ENCODE results near the gene LBX2. TPM values are rescaled to one million over a fixed set of nuclear protein-coding genes. Genes with fewer than 3 reads are reported as not detected.

Gene LBX2
- total and polyA plus RNA-seq, 2 experiments from 2014 or later: 0.24 to 0.57 TPM

- Histone ChIP-seq H3K4me3 (no peak overlapping the region), H3K4me1 (ENCODE audit: insufficient read depth) (no peaks in the 10 kb centered on the region), H3K27me3 (ENCODE audit: insufficient read depth) (no peaks in the 10 kb centered on the region), H3K27ac (ENCODE audit: low read depth) (no peak overlapping the region), H4K20me1 (replicated peaks; ENCODE audit: insufficient read depth) (no peaks in the 10 kb centered on the region; the same call in 1 of the 2 replicates), H3K36me3 (ENCODE audit: insufficient read depth) (no peaks in the 10 kb centered on the region), H3F3A (replicated peaks; ENCODE audit: low read depth) (no peaks in the 10 kb centered on the region), H3K79me2 (replicated peaks; ENCODE audit: insufficient read depth) (no peaks in the 10 kb centered on the region), H2AFZ (no peak overlapping the region), H3K9me2 (ENCODE audit: insufficient read depth) (no peaks in the 10 kb centered on the region), H3K4me2 (no peak overlapping the region)
- H3K9me3 Mint-ChIP-seq: no peaks in the 10 kb centered on the region; the same call in 2 of the 3 replicates
- H3K27me3 Mint-ChIP-seq (ENCODE audit: insufficient read depth, low read depth, poor library complexity): peaks cover 6% of the 10 kb centered on the region
- no peak for DNase-seq (ENCODE audit: low spot score)
- ATAC-seq: no peak
- H3K4me3 Mint-ChIP-seq: no peak overlapping the region
- H3K4me1 Mint-ChIP-seq: no peaks in the 10 kb centered on the region; the same call in none of the 3 replicates
- TF ChIP-seq STAT1 (IDR thresholded peaks at IDR 0.05; ENCODE audit: unreplicated experiment) (no peak), JUNB (IDR thresholded peaks at IDR 0.05; ENCODE audit: unreplicated experiment) (no peak), NANOG (IDR thresholded peaks at IDR 0.05; ENCODE audit: borderline replicate concordance) (no peak), CREB1 (CRISPR knock-in tag; IDR thresholded peaks at IDR 0.05; ENCODE audit: low read depth) (no peak), ZNF114 (CRISPR knock-in tag; IDR thresholded peaks at IDR 0.05) (no peak), ETS1 (IDR thresholded peaks at IDR 0.05) (no peak), POLR2AphosphoS5 (IDR thresholded peaks at IDR 0.05; ENCODE audit: low read depth) (no peak), REST (IDR thresholded peaks at IDR 0.05; ENCODE audit: unreplicated experiment) (no peak), EZH2 (IDR thresholded peaks at IDR 0.05; ENCODE audit: low read depth, unreplicated experiment) (no peak), CTCF (conservative IDR thresholded peaks at IDR 0.05; ENCODE audit: low read depth in 2 of 2) (no peak), EZH2phosphoT487 (IDR thresholded peaks at IDR 0.05; ENCODE audit: unreplicated experiment) (no peak), ZNF331 (CRISPR knock-in tag; IDR thresholded peaks at IDR 0.05; ENCODE audit: low read depth) (no peak), ZNF462 (CRISPR knock-in tag; IDR thresholded peaks at IDR 0.05) (no peak)
- H3K36me3 Mint-ChIP-seq (ENCODE audit: low read depth): peaks cover 14% of the 10 kb centered on the region
- H3K27ac Mint-ChIP-seq: no peak overlapping the region
Observed at GRCh38 chr2:74537140-74537539, 37.7 kb upstream of the LBX2 start.
